Measurements from ENCODE around the gene WT1. TPM values are rescaled to one million over a fixed set of nuclear protein-coding genes. Genes with fewer than 3 reads are reported as not detected.

The WT1 gene
- total and polyA plus RNA-seq, 2 of the 8 experiments (the other 6 are each of a cell fraction or from before 2014, with no cell fraction given) = 0.05 to 0.17 TPM

DNA sequence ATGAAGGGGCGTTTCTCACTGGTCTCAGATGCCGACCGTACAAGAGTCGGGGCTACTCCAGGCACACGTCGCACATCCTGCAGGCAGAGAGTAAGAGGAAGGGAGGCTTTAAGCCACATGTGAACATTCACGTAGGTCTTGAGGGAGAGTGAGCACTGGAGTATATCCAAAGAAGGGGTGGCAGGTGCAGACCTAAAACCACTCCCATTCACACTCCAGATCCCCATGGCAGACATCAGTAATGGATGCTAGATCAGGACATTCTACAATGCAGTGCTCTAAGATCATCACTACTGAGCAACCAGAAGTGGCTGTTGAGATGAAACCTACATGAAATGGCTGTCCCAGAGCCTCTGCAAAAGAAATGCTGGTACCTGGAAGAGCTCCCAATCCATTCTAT is 39.0 kb downstream of the WT1 start:
- Histone ChIP-seq H3K27ac (ENCODE audit: low read depth, low read length) (no peak overlapping the region), H3K4me3 (ENCODE audit: extremely low read depth in 1 of 4, insufficient read depth in 2 of 4, low read depth in 3 of 4, low read length in 4 of 4) (no peak overlapping the region)
- POLR2A ChIA-PET (ENCODE audit: partially characterized antibody) = no interaction called here
- TF ChIP-seq, protein P1, sequence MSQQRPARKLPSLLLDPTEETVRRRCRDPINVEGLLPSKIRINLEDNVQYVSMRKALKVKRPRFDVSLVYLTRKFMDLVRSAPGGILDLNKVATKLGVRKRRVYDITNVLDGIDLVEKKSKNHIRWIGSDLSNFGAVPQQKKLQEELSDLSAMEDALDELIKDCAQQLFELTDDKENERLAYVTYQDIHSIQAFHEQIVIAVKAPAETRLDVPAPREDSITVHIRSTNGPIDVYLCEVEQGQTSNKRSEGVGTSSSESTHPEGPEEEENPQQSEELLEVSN (IDR thresholded peaks at IDR 0.05) = no peak
- no peak for TF ChIP-seq KDM4A (IDR thresholded peaks at IDR 0.05; ENCODE audit: low read depth, low read length, severe bottlenecking)
- no peak for TF ChIP-seq EP300 (IDR thresholded peaks at IDR 0.05; ENCODE audit: borderline replicate concordance in 1 of 2, low read depth in 2 of 2, low read length in 2 of 2)

More for the DNA sequence above, 39.0 kb downstream of the WT1 start:
- H3K9me3 ChIP-seq (ENCODE audit: insufficient read depth in 2 of 2, low read depth in 1 of 2, low read length in 1 of 2) = no peaks in the 10 kb centered on the region
- H3K14ac ChIP-seq (ENCODE audit: insufficient read length) = no peak overlapping the region
- no peaks in the 10 kb centered on the region for H3K79me1 ChIP-seq (ENCODE audit: low read depth, low read length)
- no peak overlapping the region for H3K23ac ChIP-seq (ENCODE audit: insufficient read length)
- no peaks in the 10 kb centered on the region for H3K23me2 ChIP-seq (ENCODE audit: low read depth, low read length)
- H2BK12ac ChIP-seq (ENCODE audit: low read depth, low read length) = no peak overlapping the region
- H3K79me2 ChIP-seq (ENCODE audit: control insufficient read depth in 1 of 2, insufficient read depth in 2 of 2, low read length in 2 of 2) = no peaks in the 10 kb centered on the region
- H3K27me3 ChIP-seq (replicated peaks in 1 of 4; ENCODE audit: control insufficient read depth in 3 of 4, extremely low read depth in 1 of 4, insufficient read depth in 3 of 4, low read length in 3 of 4) = no peaks in the 10 kb centered on the region
- no peak overlapping the region for H3K4ac ChIP-seq (replicated peaks; ENCODE audit: insufficient read length, low read depth, low read length)
- FAIRE-seq (no peak), DNase-seq (ENCODE audit: low read depth in 1 of 2, low spot score in 2 of 2) (no peak)
- H2BK20ac ChIP-seq (ENCODE audit: low read length) = no peak overlapping the region
- no peaks in the 10 kb centered on the region; a peak in 2 of 7 replicates for H3K4me1 ChIP-seq (replicated peaks in 1 of 4; ENCODE audit: control insufficient read depth in 3 of 4, insufficient read depth in 4 of 4, low read length in 3 of 4)
- 0 out of 2 replicates have a peak overlapping the region, but pooled peaks have one; percentile 33 for H2AFZ ChIP-seq (ENCODE audit: low read length)
- no peak overlapping the region for H4K91ac ChIP-seq (replicated peaks; ENCODE audit: insufficient read length, low read length)
- H3K9ac ChIP-seq (replicated peaks in 1 of 4; ENCODE audit: extremely low read depth in 1 of 4, low read depth in 3 of 4, low read length in 3 of 4) = no peak overlapping the region
- no peak overlapping the region for H3K18ac ChIP-seq (ENCODE audit: extremely low read depth, low read length)
- no peak overlapping the region for H2BK5ac ChIP-seq (ENCODE audit: low read depth, low read length)
- no peak overlapping the region for H2BK15ac ChIP-seq (ENCODE audit: low read length)
- no peak overlapping the region for H2BK120ac ChIP-seq (replicated peaks; ENCODE audit: low read depth, low read length)
- H4K5ac ChIP-seq (ENCODE audit: insufficient read length, low read depth, low read length) = no peak overlapping the region
- no peaks in the 10 kb centered on the region for H3K36me3 ChIP-seq (ENCODE audit: control insufficient read depth in 2 of 4, insufficient read depth in 4 of 4, low read length in 3 of 4)
- H4K20me1 ChIP-seq (replicated peaks in 1 of 2; ENCODE audit: control insufficient read depth in 1 of 2, insufficient read depth in 2 of 2, low read length in 2 of 2) = no peaks in the 10 kb centered on the region
- CTCF ChIA-PET (ENCODE audit: partially characterized antibody) = interaction anchor here (1.0 to 6.5 kb wide), 4 partner anchors 9 to 30 kb away, joined by 3 to 42 read pairs (median 4); no protein-coding TSS in a partner anchor
- H3K4me2 ChIP-seq (ENCODE audit: insufficient read depth in 1 of 2, low read depth in 2 of 2, low read length in 2 of 2) = no peak overlapping the region
- WGBS, 2 experiments (ENCODE audit: extremely low coverage in 1 of 2, insufficient coverage in 1 of 2, insufficient read length in 1 of 2, insufficient replicate concordance in 2 of 2, low coverage in 1 of 2, low lambda C conversion rate in 2 of 2, missing lambda C conversion rate in 1 of 2) = 78% methylated on average over 7 of the region's 7 CpGs; no CpG with 5 or more reads in 1 of the 2 experiments
- H3K56ac ChIP-seq (replicated peaks; ENCODE audit: insufficient read length, low read depth, low read length) = no peak overlapping the region
- H2AK5ac ChIP-seq (ENCODE audit: low read depth, low read length) = no peak overlapping the region
- no peak overlapping the region for H4K8ac ChIP-seq (ENCODE audit: extremely low read depth, insufficient read depth, low read length)

Data from H1 (cell line).